Endothelial cell (in vitro differentiated cells): ENCODE data around the gene TSPAN14. TPM values are rescaled to one million over a fixed set of nuclear protein-coding genes. Genes with fewer than 3 reads are reported as not detected.
A peak's percentile ranks its signal among the peaks of the same experiment; 100 is the strongest.

Experiments used
- DNase-seq: peaks from one replicate; pipeline ENCODE4 v3.0.0; 2021; ENCODE audit warnings: low spot score
- H3K27ac Mint-ChIP-seq: one replicate; pipeline ENCODE4 v1.8.0; 2021; ENCODE audit warnings: mixed read lengths, inconsistent platforms; ENCODE audit not compliant: unreplicated experiment
- H3K27me3 Mint-ChIP-seq: one replicate; pipeline ENCODE4 v1.8.0; 2021; ENCODE audit warnings: mild to moderate bottlenecking, moderate library complexity, mixed read lengths, inconsistent platforms; ENCODE audit not compliant: unreplicated experiment
- H3K36me3 Mint-ChIP-seq: one replicate; pipeline ENCODE4 v1.8.0; 2021; ENCODE audit warnings: mild to moderate bottlenecking, low read depth, mixed read lengths, inconsistent platforms; ENCODE audit not compliant: unreplicated experiment
- H3K4me1 Mint-ChIP-seq: one replicate; pipeline ENCODE4 v1.8.0; 2021; ENCODE audit warnings: mild to moderate bottlenecking, mixed read lengths, inconsistent platforms; ENCODE audit not compliant: unreplicated experiment
- H3K4me3 Mint-ChIP-seq: one replicate; pipeline ENCODE4 v1.8.0; 2021; ENCODE audit warnings: mild to moderate bottlenecking, mixed read lengths, inconsistent platforms; ENCODE audit not compliant: unreplicated experiment
- H3K9me3 Mint-ChIP-seq: one replicate; pipeline ENCODE4 v1.8.0; 2021; ENCODE audit warnings: mixed read lengths, inconsistent platforms; ENCODE audit not compliant: unreplicated experiment
- total RNA-seq: library from RNA; stranded (reverse); fragmentation: NEBNext Ultra II Directional; extraction: Animal tissue kit (Norgen Biotek cat#: 25700); gene quantifications from one replicate; pipeline ENCODE4 v1.2.1, GENCODE V29; 2021; ENCODE audit not compliant: unreplicated experiment
- TF ChIP-seq, protein P1 (sequence below): fragments of 200-600 bp; sonication (generic); IDR thresholded peaks from one replicate; pipeline ENCODE4 v1.5.0; 2021; ENCODE audit warnings: antibody characterized with exemption; ENCODE audit not compliant: unreplicated experiment

TSPAN14 gene
- total RNA-seq, 1 donor from 2014 or later: 147 TPM

GRCh38 chr10:80517416-80518142 is 63.5 kb downstream of the TSPAN14 start:
- DNase-seq: no peak
- Mint-ChIP-seq H3K27me3 (peaks cover 19% of the 10 kb centered on the region), H3K36me3 (peaks cover 48% of the 10 kb centered on the region), H3K4me1 (peaks cover 30% of the 10 kb centered on the region), H3K27ac (no peak overlapping the region), H3K4me3 (no peak overlapping the region), H3K9me3 (no peaks in the 10 kb centered on the region)
- TF ChIP-seq, protein P1, sequence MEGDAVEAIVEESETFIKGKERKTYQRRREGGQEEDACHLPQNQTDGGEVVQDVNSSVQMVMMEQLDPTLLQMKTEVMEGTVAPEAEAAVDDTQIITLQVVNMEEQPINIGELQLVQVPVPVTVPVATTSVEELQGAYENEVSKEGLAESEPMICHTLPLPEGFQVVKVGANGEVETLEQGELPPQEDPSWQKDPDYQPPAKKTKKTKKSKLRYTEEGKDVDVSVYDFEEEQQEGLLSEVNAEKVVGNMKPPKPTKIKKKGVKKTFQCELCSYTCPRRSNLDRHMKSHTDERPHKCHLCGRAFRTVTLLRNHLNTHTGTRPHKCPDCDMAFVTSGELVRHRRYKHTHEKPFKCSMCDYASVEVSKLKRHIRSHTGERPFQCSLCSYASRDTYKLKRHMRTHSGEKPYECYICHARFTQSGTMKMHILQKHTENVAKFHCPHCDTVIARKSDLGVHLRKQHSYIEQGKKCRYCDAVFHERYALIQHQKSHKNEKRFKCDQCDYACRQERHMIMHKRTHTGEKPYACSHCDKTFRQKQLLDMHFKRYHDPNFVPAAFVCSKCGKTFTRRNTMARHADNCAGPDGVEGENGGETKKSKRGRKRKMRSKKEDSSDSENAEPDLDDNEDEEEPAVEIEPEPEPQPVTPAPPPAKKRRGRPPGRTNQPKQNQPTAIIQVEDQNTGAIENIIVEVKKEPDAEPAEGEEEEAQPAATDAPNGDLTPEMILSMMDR: no peak

DNA sequence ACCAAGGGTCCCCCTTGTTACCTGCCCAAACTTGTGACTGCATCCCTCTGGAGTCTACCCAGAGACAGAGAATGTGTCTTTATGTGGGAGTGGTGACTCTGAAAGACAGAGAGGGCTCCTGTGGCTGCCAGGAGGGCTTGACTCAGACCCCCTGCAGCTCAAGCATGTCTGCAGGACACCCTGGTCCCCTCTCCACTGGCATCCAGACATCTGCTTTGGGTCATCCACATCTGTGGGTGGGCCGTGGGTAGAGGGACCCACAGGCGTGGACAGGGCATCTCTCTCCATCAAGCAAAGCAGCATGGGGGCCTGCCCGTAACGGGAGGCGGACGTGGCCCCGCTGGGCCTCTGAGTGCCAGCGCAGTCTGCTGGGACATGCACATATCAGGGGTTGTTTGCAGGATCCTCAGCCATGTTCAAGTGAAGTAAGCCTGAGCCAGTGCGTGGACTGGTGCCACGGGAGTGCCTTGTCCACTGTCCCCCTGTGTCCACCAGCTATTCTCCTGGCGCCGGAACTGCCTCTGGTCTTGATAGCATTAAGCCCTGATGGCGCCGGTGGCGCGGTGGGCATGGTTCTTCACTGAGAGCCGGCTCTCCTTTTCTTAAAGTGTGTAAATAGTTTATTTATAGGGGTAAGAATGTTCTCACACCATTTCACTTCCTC is 64.2 kb downstream of the TSPAN14 start:
- TF ChIP-seq, protein P1: no peak
- H3K27me3 Mint-ChIP-seq: peaks cover 19% of the 10 kb centered on the region
- no peaks in the 10 kb centered on the region for H3K9me3 Mint-ChIP-seq
- H3K4me1 Mint-ChIP-seq: peaks cover 30% of the 10 kb centered on the region
- H3K27ac Mint-ChIP-seq: no peak overlapping the region
- peak overlapping the region; percentile 68 for H3K4me3 Mint-ChIP-seq
- H3K36me3 Mint-ChIP-seq: peaks cover 41% of the 10 kb centered on the region
- no peak for DNase-seq

DNA sequence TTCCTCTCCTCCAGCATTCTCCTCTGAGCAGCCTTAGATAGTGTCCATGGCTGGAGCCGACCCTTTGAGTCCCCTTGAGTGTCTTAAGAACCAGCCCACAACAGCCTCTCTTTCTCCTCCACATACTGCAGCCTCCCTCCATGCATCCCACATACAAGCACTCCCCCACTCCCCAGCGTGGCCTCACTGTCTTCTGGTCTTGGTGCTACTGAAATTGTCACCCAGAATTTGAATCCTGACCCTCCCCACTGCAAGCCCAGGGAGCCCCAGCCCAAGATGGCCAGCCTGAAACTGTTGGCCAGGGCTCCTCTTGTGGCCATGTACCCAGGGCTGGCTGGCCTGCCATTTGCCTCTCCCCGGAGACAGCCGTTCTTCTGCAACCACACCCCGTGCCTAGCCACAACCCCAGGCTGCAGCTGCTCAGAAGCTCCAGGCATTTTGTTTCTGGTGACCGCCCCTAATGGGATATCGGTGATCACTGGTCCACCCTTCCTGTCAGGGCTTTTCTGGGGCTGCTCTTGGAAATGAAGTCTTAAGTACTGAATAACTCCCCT is 64.8 kb downstream of the TSPAN14 start:
- Mint-ChIP-seq H3K27ac (peak overlapping the region; percentile 80), H3K4me3 (peak overlapping the region; percentile 68), H3K9me3 (no peaks in the 10 kb centered on the region), H3K27me3 (peaks cover 19% of the 10 kb centered on the region), H3K4me1 (peaks cover 30% of the 10 kb centered on the region), H3K36me3 (peaks cover 41% of the 10 kb centered on the region)
- TF ChIP-seq, protein P1: no peak
- DNase-seq: no peak

DNA sequence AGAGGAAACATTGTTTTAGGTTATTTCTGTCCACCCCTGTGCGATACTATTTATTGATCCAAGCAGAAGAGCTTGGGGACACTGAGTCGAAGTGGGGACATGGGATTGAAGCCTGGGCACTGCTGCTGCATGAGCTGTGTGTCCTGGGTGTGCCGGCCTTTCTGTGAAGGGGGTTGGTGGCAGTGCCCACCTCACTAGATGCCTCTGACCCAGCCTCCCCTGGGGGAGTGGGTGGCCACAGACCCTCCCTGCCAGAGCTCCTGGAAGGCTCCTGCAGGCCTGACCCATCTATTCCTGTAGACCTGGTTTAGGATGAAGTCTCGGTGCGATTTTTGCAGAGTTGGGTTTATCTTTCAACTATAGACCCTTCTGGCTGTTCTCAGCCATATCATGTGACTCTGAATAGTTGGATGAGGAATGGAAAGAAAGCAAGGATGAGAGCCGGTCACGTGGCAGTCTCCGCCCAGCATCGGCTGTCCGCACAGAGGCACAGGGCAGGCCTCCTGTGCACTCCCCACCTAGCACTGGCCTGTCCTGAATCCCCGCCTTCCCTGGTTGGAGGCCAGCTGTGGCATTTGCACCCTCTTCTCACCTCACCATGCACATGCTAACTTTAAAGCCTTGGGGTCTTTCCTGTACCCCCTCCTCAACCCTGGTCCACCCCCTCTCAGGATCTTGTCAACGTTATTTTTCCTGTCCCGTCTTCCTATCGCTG is 66.0 kb downstream of the TSPAN14 start:
- TF ChIP-seq, protein P1: no peak
- peaks cover 32% of the 10 kb centered on the region for H3K36me3 Mint-ChIP-seq
- no peak overlapping the region for H3K27ac Mint-ChIP-seq
- no peaks in the 10 kb centered on the region for H3K9me3 Mint-ChIP-seq
- H3K4me1 Mint-ChIP-seq: peaks cover 35% of the 10 kb centered on the region
- no peak overlapping the region for H3K4me3 Mint-ChIP-seq
- DNase-seq: no peak
- peaks cover 21% of the 10 kb centered on the region for H3K27me3 Mint-ChIP-seq
